ENCODE data around the gene LCA5.
A peak's percentile ranks its signal among the peaks of the same experiment; 100 is the strongest.
"Not testable (repeated sequence)": the region's sequence is repeated elsewhere in the genome, so short reads cannot be mapped to it uniquely, and the experiment has no call there.

LCA5 gene

GRCh38 chr6:79453558-79454042, 83.6 kb downstream of the LCA5 start:
- no peak overlapping the region for H3K4me3 ChIP-seq (replicated peaks; ENCODE audit: low read depth, low read length)
- no peak for TF ChIP-seq CTCF (IDR thresholded peaks at IDR 0.05; ENCODE audit: low read length, missing control alignments)
- DNase-seq (ENCODE audit: low read depth), result peak; percentile 75

- H3K4me3 ChIP-seq (replicated peaks; ENCODE audit: low read depth, low read length), result no peak overlapping the region
- no peak for DNase-seq (ENCODE audit: low read depth)
- TF ChIP-seq CTCF (IDR thresholded peaks at IDR 0.05; ENCODE audit: low read length, missing control alignments), result no peak
These were observed 86.2 kb downstream of the LCA5 start for GRCh38 chr6:79450984-79451383.

GRCh38 chr6:79446006-79446405, 91.2 kb downstream of the LCA5 start:
- H3K4me3 ChIP-seq (replicated peaks; ENCODE audit: low read depth, low read length), result no peak overlapping the region
- no peak for TF ChIP-seq CTCF (IDR thresholded peaks at IDR 0.05; ENCODE audit: low read length, missing control alignments)
- DNase-seq (ENCODE audit: low read depth), result no peak

GRCh38 chr6:79443876-79444275, 93.4 kb downstream of the LCA5 start:
- not testable (repeated sequence) for DNase-seq (ENCODE audit: low read depth); H3K4me3 ChIP-seq (replicated peaks; ENCODE audit: low read depth, low read length)

GRCh38 chr6:79441192-79441591, 96.0 kb downstream of the LCA5 start:
- no peak for DNase-seq (ENCODE audit: low read depth)
- no peak overlapping the region for H3K4me3 ChIP-seq (replicated peaks; ENCODE audit: low read depth, low read length)
- TF ChIP-seq CTCF (IDR thresholded peaks at IDR 0.05; ENCODE audit: low read length, missing control alignments), result no peak

GRCh38 chr6:79440598-79440997, 96.6 kb downstream of the LCA5 start:
- no peak for DNase-seq (ENCODE audit: low read depth)
- no peak for TF ChIP-seq CTCF (IDR thresholded peaks at IDR 0.05; ENCODE audit: low read length, missing control alignments)
- no peak overlapping the region for H3K4me3 ChIP-seq (replicated peaks; ENCODE audit: low read depth, low read length)

GRCh38 chr6:79438030-79438429, 99.2 kb downstream of the LCA5 start:
- TF ChIP-seq CTCF (IDR thresholded peaks at IDR 0.05; ENCODE audit: low read length, missing control alignments), result no peak
- peak; percentile 85 for DNase-seq (ENCODE audit: low read depth)
- no peak overlapping the region for H3K4me3 ChIP-seq (replicated peaks; ENCODE audit: low read depth, low read length)
